Liver (tissue), 9 donors: ENCODE results near the gene MEG3. TPM values are rescaled to one million over a fixed set of nuclear protein-coding genes. Genes with fewer than 3 reads are reported as not detected.

Experiments
- DNase-seq: peaks from one replicate; pipeline ENCODE4 v3.0.0-alpha.2; 2017; ENCODE audit warnings: low spot score
- H3K27ac ChIP-seq, 2 donors: one replicate each; pipeline ENCODE4 v1.7.0; 2013; ENCODE audit warnings: inconsistent platforms in 2 of 2, low read length in 2 of 2, control low read depth in 1 of 2, low read depth in 1 of 2, mild to moderate bottlenecking in 1 of 2
- H3K27me3 ChIP-seq, 4 donors: one replicate each; pipeline versions ENCODE4 v1.6.1 to v1.7.0; 2013; ENCODE audit warnings: low read length in 3 of 4, inconsistent platforms in 1 of 4, mild to moderate bottlenecking in 1 of 4, moderate library complexity in 1 of 4; ENCODE audit not compliant: control insufficient read depth in 4 of 4, insufficient read depth in 4 of 4
- H3K36me3 ChIP-seq, 4 donors: one replicate each; pipeline versions ENCODE4 v1.6.1 to v1.7.0; 2013; ENCODE audit warnings: low read length in 3 of 4, mild to moderate bottlenecking in 3 of 4, low read depth in 1 of 4, moderate library complexity in 1 of 4; ENCODE audit not compliant: control insufficient read depth in 4 of 4, insufficient read depth in 3 of 4
- H3K4me1 ChIP-seq, 4 donors: one replicate each; pipeline versions ENCODE4 v1.6.1 to v1.7.0; 2013; ENCODE audit warnings: low read length in 3 of 4, mild to moderate bottlenecking in 3 of 4, moderate library complexity in 1 of 4; ENCODE audit not compliant: control insufficient read depth in 4 of 4, insufficient read depth in 4 of 4
- H3K4me3 ChIP-seq, 3 donors: one replicate each; pipeline versions ENCODE4 v1.6.1 to v1.7.0; 2013; ENCODE audit warnings: low read length in 3 of 3, control low read depth in 1 of 3, low read depth in 1 of 3, mild to moderate bottlenecking in 1 of 3
- H3K9ac ChIP-seq, 2 donors: one replicate each; pipeline ENCODE4 v1.7.0; 2013; ENCODE audit warnings: low read length in 2 of 2, mild to moderate bottlenecking in 2 of 2, moderate library complexity in 2 of 2, control low read depth in 1 of 2, low read depth in 1 of 2
- H3K9me3 ChIP-seq, 4 donors: one replicate each; pipeline versions ENCODE4 v1.6.1 to v1.7.0; 2013; ENCODE audit warnings: low read length in 3 of 4; ENCODE audit not compliant: control insufficient read depth in 4 of 4
- CTCF ChIP-seq: fragments of 150-350 bp; IDR thresholded peaks from 2 replicates; pipeline ENCODE4 v1.5.1; 2017; ENCODE audit warnings: improper control_type of control experiment, low read depth, low read length; ENCODE audit not compliant: missing input control
- EGR1 ChIP-seq, 2 donors: IDR thresholded peaks; 2 replicates each; pipeline ENCODE4 v1.6.1; 2016 to 2018; ENCODE audit warnings: antibody characterized with exemption in 2 of 2, low read depth in 2 of 2
- FOXA1 ChIP-seq: IDR thresholded peaks from 2 replicates; pipeline ENCODE4 v1.6.1; 2016; ENCODE audit warnings: antibody characterized with exemption
- FOXA2 ChIP-seq: IDR thresholded peaks from 2 replicates; pipeline ENCODE4 v1.6.1; 2016; ENCODE audit warnings: antibody characterized with exemption
- GABPA ChIP-seq, 2 donors: IDR thresholded peaks in 1 of 2; conservative IDR thresholded peaks in 1 of 2; 2 replicates each; pipeline ENCODE4 v1.6.1; 2016; ENCODE audit warnings: antibody characterized with exemption in 2 of 2, mild to moderate bottlenecking in 1 of 2, moderate library complexity in 1 of 2
- HNF4A ChIP-seq, 2 donors: conservative IDR thresholded peaks; 2 replicates each; pipeline ENCODE4 v1.6.1; 2016; ENCODE audit warnings: antibody characterized with exemption in 2 of 2, mild to moderate bottlenecking in 2 of 2
- HNF4G ChIP-seq: IDR thresholded peaks from 2 replicates; pipeline ENCODE4 v1.6.1; 2016; ENCODE audit warnings: antibody characterized with exemption
- JUND ChIP-seq, 2 donors: IDR thresholded peaks; 2 replicates each; pipeline ENCODE4 v1.6.1; 2016; ENCODE audit warnings: antibody characterized with exemption in 2 of 2
- MAX ChIP-seq: IDR thresholded peaks from 2 replicates; pipeline ENCODE4 v1.6.1; 2016; ENCODE audit warnings: antibody characterized with exemption
- NR2F2 ChIP-seq: IDR thresholded peaks from 2 replicates; pipeline ENCODE4 v1.6.1; 2016; ENCODE audit warnings: antibody characterized with exemption
- RAD21 ChIP-seq, 2 donors: IDR thresholded peaks; 2 replicates each; pipeline ENCODE4 v1.6.1; 2016; ENCODE audit warnings: antibody characterized with exemption in 2 of 2, mild to moderate bottlenecking in 2 of 2
- RXRA ChIP-seq, 2 donors: IDR thresholded peaks; 2 replicates each; pipeline ENCODE4 v1.6.1; 2017 to 2018; ENCODE audit warnings: antibody characterized with exemption in 2 of 2, mild to moderate bottlenecking in 1 of 2
- SP1 ChIP-seq: IDR thresholded peaks from 2 replicates; pipeline ENCODE4 v1.6.1; 2018; ENCODE audit warnings: antibody characterized with exemption, mild to moderate bottlenecking
- TAF1 ChIP-seq: conservative IDR thresholded peaks from 2 replicates; pipeline ENCODE4 v1.6.1; 2016; ENCODE audit warnings: antibody characterized with exemption, mild to moderate bottlenecking
- YY1 ChIP-seq: IDR thresholded peaks from 2 replicates; pipeline ENCODE4 v1.6.1; 2016; ENCODE audit warnings: antibody characterized with exemption, mild to moderate bottlenecking
- WGBS: extraction: QIAGEN DNeasy Blood & Tissue Kit; methylation state at CpG from one replicate; pipeline ENCODE4 v1.1.7; 2013; 5-methylcytosine and 5-hydroxymethylcytosine counted together
- polyA plus RNA-seq, 2 donors: library from polyadenylated mRNA; stranded (reverse) in 1 of 2; unstranded in 1 of 2; fragments of 200-250 nt in 1 of 2; fragments of >200 nt in 1 of 2; fragmentation: Nextera tagmentation in 1 of 2; extraction: Ambion mirVana in 1 of 2; gene quantifications; one replicate each; pipeline versions ENCODE4 v1.2.1 to v1.2.3, GENCODE V29; 2013 to 2015
- total RNA-seq, 2 donors: library from RNA; depleted of rRNA; stranded (reverse); fragments of >200 nt; gene quantifications; one replicate each; pipeline ENCODE4 v1.2.3, GENCODE V29; 2014
- TF ChIP-seq, protein P1 (sequence below): IDR thresholded peaks from 2 replicates; pipeline ENCODE4 v1.6.1; 2016; ENCODE audit warnings: antibody characterized with exemption, mild to moderate bottlenecking
- TF ChIP-seq, protein P2 (sequence below): IDR thresholded peaks from 2 replicates; pipeline ENCODE4 v1.6.1; 2016; ENCODE audit warnings: antibody characterized with exemption
- donor health status: healthy.
- donor health status: healthy.
- donor health status: healthy.
- donor health status: healthy.
- donor health status: healthy.

Gene MEG3
- total and polyA plus RNA-seq, 4 donors: 12.3 to 485 (median 23.1) TPM

DNA sequence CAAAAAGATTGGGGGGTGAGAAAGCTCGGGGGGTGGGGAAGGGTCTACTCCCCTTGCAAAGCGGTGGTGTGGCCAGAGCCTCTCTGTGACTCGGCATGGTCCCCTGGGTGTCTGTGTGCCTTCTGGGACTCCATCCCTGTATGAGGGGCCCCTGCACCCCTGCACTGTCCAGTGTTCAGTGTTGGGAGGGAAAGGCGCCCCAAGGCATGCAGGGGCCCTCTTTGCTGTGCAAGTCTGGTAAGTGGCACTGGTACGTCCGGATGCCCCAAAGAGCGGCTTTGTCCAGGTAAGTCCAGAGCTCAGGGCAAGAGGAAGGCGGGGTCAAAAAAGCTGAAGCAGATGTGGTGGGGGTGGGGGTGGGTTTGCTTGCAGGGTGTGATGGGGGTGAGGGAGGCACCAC lies 53.9 kb downstream of the MEG3 start (continued):
- TF ChIP-seq, protein P1, sequence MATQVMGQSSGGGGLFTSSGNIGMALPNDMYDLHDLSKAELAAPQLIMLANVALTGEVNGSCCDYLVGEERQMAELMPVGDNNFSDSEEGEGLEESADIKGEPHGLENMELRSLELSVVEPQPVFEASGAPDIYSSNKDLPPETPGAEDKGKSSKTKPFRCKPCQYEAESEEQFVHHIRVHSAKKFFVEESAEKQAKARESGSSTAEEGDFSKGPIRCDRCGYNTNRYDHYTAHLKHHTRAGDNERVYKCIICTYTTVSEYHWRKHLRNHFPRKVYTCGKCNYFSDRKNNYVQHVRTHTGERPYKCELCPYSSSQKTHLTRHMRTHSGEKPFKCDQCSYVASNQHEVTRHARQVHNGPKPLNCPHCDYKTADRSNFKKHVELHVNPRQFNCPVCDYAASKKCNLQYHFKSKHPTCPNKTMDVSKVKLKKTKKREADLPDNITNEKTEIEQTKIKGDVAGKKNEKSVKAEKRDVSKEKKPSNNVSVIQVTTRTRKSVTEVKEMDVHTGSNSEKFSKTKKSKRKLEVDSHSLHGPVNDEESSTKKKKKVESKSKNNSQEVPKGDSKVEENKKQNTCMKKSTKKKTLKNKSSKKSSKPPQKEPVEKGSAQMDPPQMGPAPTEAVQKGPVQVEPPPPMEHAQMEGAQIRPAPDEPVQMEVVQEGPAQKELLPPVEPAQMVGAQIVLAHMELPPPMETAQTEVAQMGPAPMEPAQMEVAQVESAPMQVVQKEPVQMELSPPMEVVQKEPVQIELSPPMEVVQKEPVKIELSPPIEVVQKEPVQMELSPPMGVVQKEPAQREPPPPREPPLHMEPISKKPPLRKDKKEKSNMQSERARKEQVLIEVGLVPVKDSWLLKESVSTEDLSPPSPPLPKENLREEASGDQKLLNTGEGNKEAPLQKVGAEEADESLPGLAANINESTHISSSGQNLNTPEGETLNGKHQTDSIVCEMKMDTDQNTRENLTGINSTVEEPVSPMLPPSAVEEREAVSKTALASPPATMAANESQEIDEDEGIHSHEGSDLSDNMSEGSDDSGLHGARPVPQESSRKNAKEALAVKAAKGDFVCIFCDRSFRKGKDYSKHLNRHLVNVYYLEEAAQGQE: no peak
- TF ChIP-seq FOXA2 (no peak), JUND (IDR thresholded peaks at IDR 0.05) (no peak), HNF4G (no peak), SP1 (no peak), GABPA (IDR thresholded peaks at IDR 0.05 in 1 of 2, conservative IDR thresholded peaks at IDR 0.05 in 1 of 2) (no peak), FOXA1 (no peak)
- TF ChIP-seq, protein P2, sequence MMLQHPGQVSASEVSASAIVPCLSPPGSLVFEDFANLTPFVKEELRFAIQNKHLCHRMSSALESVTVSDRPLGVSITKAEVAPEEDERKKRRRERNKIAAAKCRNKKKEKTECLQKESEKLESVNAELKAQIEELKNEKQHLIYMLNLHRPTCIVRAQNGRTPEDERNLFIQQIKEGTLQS: no peak

DNA sequence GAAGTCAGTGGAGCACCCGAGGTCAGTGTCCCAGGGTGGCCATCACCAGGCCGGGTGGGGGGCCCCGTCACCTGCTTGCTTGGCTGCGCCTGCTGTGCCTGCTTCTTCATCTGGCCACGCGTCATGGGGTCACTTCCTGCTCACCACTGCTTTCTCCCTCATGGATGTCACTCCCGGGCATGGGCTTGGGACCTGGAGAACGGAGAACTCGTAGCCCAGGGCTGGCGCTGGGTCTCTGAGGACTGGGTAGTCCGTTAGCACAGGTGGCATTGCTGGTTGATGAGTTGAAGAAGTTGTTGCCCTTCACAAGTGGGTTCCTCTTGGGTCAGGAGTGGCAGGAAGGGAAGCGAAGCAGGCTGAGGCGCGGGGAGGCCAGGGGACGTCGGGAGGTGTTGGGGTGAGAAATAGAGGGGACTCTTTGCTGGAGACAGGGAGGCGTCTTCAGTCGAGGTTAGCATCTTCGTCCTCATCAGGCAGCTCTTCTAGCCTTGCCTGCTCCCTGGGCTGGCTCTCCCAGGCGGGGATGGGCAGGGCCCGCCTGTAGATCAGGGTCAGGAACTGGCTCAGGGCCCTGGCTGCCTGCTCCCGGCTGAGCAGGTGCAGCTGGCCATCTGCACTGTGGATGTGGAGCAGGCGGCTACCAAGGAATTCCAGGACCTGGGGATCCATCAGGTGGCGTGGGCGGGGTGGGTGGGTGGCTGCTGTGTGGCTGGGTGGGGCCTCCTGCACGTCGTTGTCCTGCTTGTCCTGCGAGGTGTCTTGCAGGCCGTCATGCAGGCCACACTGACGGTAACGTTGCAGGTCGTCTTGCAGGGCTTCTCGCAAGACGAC lies 54.6 kb downstream of the MEG3 start:
- no peaks in the 10 kb centered on the region for H3K36me3 ChIP-seq
- H3K4me3 ChIP-seq: no peak overlapping the region
- no peak overlapping the region for H3K9ac ChIP-seq
- TF ChIP-seq SP1 (no peak), YY1 (no peak)
- H3K4me1 ChIP-seq: no peaks in the 10 kb centered on the region
- H3K9me3 ChIP-seq: peaks cover 0 to 5% (median 3%) of the 10 kb centered on the region in 4 donors
- DNase-seq: no peak
- no peaks in the 10 kb centered on the region for H3K27me3 ChIP-seq
- H3K27ac ChIP-seq: no peak overlapping the region
- 92% methylated on average over 34 of the region's 34 CpGs for WGBS

- Histone ChIP-seq H3K9me3 (peaks cover 0 to 5% (median 3%) of the 10 kb centered on the region in 4 donors), H3K4me3 (no peak overlapping the region), H3K36me3 (no peaks in the 10 kb centered on the region), H3K27me3 (no peaks in the 10 kb centered on the region), H3K27ac (no peak overlapping the region), H3K4me1 (no peaks in the 10 kb centered on the region), H3K9ac (no peak overlapping the region)
- DNase-seq: no peak
- 94% methylated on average over 38 of the region's 38 CpGs for WGBS
- TF ChIP-seq GABPA (IDR thresholded peaks at IDR 0.05 in 1 of 2, conservative IDR thresholded peaks at IDR 0.05 in 1 of 2) (no peak), MAX (no peak), TAF1 (no peak), RAD21 (IDR thresholded peaks at IDR 0.05) (no peak), EGR1 (IDR thresholded peaks at IDR 0.05; ENCODE audit: low read depth in 2 of 2) (no peak), NR2F2 (no peak), FOXA1 (no peak), JUND (IDR thresholded peaks at IDR 0.05) (no peak), SP1 (no peak), HNF4G (no peak), RXRA (IDR thresholded peaks at IDR 0.05) (no peak), CTCF (no peak), HNF4A (conservative IDR thresholded peaks at IDR 0.05) (no peak), FOXA2 (no peak), YY1 (no peak)
- TF ChIP-seq, protein P1: no peak
- TF ChIP-seq, protein P2: no peak
Observed at GRCh38 chr14:100881211-100882025, 55.5 kb downstream of the MEG3 start.
